Gastrocnemius medialis (tissue), 4 donors: ENCODE data around the gene EXOC1L. TPM values are rescaled to one million over a fixed set of nuclear protein-coding genes. Genes with fewer than 3 reads are reported as not detected.
A peak's percentile ranks its signal among the peaks of the same experiment; 100 is the strongest.

Experiments
- ATAC-seq, 2 donors: fragments of 150-250 bp; one replicate each; pipeline ENCODE4 v1.9.1; 2016
- DNase-seq, 2 donors: peaks; one replicate each; pipeline ENCODE4 v3.0.0-alpha.2; 2019
- H3K27ac ChIP-seq, 4 donors: fragments of 200-600 bp; sonication (generic); 1 replicate in 1 of 4; 2 replicates in 3 of 4; pipeline ENCODE4 v1.5.1; 2016 to 2018; ENCODE audit warnings: mild to moderate bottlenecking in 2 of 4, moderate library complexity in 1 of 4
- H3K27me3 ChIP-seq, 3 donors: fragments of 200-600 bp; sonication (generic) in 2 of 3; 1 replicate in 1 of 3; 2 replicates in 2 of 3; pipeline versions ENCODE4 v1.5.1 to v1.6.0; 2016 to 2019; ENCODE audit warnings: mild to moderate bottlenecking in 1 of 3, moderate library complexity in 1 of 3
- H3K36me3 ChIP-seq, 2 donors: fragments of 200-600 bp; sonication (generic) in 1 of 2; one replicate each; pipeline ENCODE4 v1.5.1; 2017 to 2018
- H3K4me1 ChIP-seq, 2 donors: fragments of 200-600 bp; sonication (generic) in 1 of 2; one replicate each; pipeline ENCODE4 v1.5.1; 2016 to 2017; ENCODE audit warnings: mild to moderate bottlenecking in 2 of 2
- H3K4me3 ChIP-seq, 4 donors: fragments of 200-600 bp; sonication (generic) in 3 of 4; 1 replicate in 1 of 4; 2 replicates in 3 of 4; pipeline ENCODE4 v1.5.1; 2016 to 2019; ENCODE audit warnings: mild to moderate bottlenecking in 2 of 4
- H3K9me3 ChIP-seq, 3 donors: fragments of 200-600 bp; sonication (generic) in 2 of 3; 1 replicate in 1 of 3; 2 replicates in 2 of 3; pipeline ENCODE4 v1.5.1; 2016 to 2019
- POLR2A ChIP-seq, 2 donors: fragments of 450-650 bp; IDR thresholded peaks; one replicate each; pipeline ENCODE4 v1.6.1; 2017; ENCODE audit warnings: antibody characterized with exemption in 2 of 2, mild to moderate bottlenecking in 2 of 2, moderate library complexity in 2 of 2
- in situ Hi-C, 4 donors: fragments of 200-750 bp; cut with MboI; loops; one replicate each; pipeline versions ENCODE4 v1.15.0 to v1.8.0; 2017; ENCODE audit warnings: low sequenced_read_pairs in 4 of 4
- intact Hi-C: fragments of 100-400 bp; cut with DNase I; formaldehyde crosslinking; loops from one replicate; pipeline ENCODE4 v1.15.1; 2023; ENCODE audit warnings: low total_unique reads
- total RNA-seq, 4 donors: library from RNA; depleted of rRNA; stranded (reverse); fragments of >200 nt; gene quantifications; one replicate each; pipeline versions ENCODE4 v1.1.0 to v1.2.3, GENCODE V29; 2016
- TF ChIP-seq, protein P1 (sequence below), 5 experiments: fragments of 450-650 bp in 3 of 5; fragments of 200-600 bp in 2 of 5; sonication (generic) in 2 of 5; IDR thresholded peaks in 4 of 5; conservative IDR thresholded peaks in 1 of 5; 1 replicate in 4 of 5; 2 replicates in 1 of 5; pipeline ENCODE4 v1.5.1; 2016 to 2019; ENCODE audit warnings: antibody characterized with exemption in 5 of 5, mild to moderate bottlenecking in 3 of 5, moderate library complexity in 3 of 5

Gene EXOC1L
- total RNA-seq, 4 donors from 2014 or later, result not detected

DNA sequence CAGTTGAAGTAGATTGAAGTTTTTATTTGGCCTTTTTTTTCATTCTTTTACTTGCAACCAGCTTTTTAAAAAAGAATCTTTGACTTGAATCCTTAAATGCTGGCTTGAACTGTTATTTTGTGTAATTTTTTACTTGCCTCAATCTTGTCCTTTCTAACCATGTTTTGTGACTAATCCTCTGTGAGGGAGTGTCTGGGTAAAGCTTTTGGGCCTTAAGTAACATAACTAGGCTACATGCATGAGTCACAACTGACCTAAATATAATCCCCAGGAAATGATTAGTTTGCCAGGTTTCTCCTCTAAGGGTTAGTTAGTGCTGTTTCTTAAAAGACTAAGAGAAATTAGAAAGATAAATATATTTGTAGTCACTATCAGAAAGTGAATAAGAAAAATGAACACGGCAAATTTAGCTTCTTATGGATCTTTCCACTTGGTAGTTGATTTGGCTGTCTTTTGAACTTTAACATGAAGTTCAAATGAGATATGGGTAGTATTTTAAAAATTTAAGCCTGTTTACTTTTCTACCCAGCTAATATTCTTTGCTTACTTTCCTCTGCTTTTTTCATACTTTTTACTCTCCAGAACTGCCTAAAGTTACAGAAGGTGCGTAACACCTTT is 46.8 kb downstream of the EXOC1L start:
- H3K27me3 ChIP-seq, result no peaks in the 10 kb centered on the region
- TF ChIP-seq POLR2A (IDR thresholded peaks at IDR 0.05), result no peak
- TF ChIP-seq, protein P1, sequence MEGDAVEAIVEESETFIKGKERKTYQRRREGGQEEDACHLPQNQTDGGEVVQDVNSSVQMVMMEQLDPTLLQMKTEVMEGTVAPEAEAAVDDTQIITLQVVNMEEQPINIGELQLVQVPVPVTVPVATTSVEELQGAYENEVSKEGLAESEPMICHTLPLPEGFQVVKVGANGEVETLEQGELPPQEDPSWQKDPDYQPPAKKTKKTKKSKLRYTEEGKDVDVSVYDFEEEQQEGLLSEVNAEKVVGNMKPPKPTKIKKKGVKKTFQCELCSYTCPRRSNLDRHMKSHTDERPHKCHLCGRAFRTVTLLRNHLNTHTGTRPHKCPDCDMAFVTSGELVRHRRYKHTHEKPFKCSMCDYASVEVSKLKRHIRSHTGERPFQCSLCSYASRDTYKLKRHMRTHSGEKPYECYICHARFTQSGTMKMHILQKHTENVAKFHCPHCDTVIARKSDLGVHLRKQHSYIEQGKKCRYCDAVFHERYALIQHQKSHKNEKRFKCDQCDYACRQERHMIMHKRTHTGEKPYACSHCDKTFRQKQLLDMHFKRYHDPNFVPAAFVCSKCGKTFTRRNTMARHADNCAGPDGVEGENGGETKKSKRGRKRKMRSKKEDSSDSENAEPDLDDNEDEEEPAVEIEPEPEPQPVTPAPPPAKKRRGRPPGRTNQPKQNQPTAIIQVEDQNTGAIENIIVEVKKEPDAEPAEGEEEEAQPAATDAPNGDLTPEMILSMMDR (IDR thresholded peaks at IDR 0.05 in 4 of 5, conservative IDR thresholded peaks at IDR 0.05 in 1 of 5), result no peak
- peak overlapping the region; percentile 61 to 69 (median 66) for H3K27ac ChIP-seq
- in situ Hi-C loops, result loop anchor here in 3 of 4 donors (10.0 to 25.0 kb wide), 4 partner anchors 322 to 529 kb away; partner anchors contain the start of genes SRD5A3 (in 2 of the 3) and CLOCK (in 1 of the 3)
- ATAC-seq (peak; percentile 94 to 98), DNase-seq (no peak)
- H3K36me3 ChIP-seq, result peaks cover 0 to 31% of the 10 kb centered on the region in 2 donors
- intact Hi-C loops, result loop anchor here (1.0 to 5.0 kb wide), 3 partner anchors 320 to 520 kb away; partner anchors contain the start of genes CLOCK, SRD5A3 and TMEM165
- H3K9me3 ChIP-seq, result no peaks in the 10 kb centered on the region
- H3K4me1 ChIP-seq, result peaks cover 6 to 11% of the 10 kb centered on the region in 2 donors
- H3K4me3 ChIP-seq, result no peak overlapping the region

DNA sequence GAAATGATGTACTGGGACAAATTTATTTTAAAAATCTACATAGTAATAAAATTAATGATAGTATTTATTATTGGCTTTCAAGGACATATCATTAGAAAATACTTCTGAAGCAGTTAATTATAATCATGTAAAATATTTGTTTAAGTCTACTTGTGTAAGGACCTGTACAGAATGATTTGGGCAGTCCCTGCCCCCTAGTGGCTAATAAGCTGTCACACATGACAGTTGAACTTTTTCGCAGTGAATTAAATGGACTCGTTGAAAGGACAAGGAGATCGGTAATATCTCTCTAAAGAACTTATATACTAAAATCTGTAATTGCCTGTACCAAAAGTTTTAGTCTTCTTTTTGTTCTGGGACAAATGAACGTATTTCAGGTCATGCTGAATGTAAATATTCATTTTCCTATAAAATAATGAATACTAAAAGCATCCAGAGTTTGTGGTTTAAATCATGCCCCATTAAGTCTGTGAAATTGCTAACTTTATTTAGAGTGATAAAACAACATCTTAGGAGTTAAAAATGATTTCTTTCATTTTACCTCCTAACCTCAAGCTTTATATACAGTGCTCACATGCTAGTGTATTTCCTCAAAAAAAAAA is 47.5 kb downstream of the EXOC1L start:
- Histone ChIP-seq H3K9me3 (no peaks in the 10 kb centered on the region), H3K27me3 (no peaks in the 10 kb centered on the region), H3K4me3 (no peak overlapping the region), H3K4me1 (peaks cover 6 to 11% of the 10 kb centered on the region in 2 donors), H3K27ac (peak overlapping the region in 2 of 4 donors; percentile 69), H3K36me3 (peaks cover 0 to 38% of the 10 kb centered on the region in 2 donors)
- DNase-seq, result peak in 1 of 2 donors; percentile 18
- ATAC-seq, result peak; percentile 86 to 90
- no peak for TF ChIP-seq POLR2A (IDR thresholded peaks at IDR 0.05)
- TF ChIP-seq, protein P1 (IDR thresholded peaks at IDR 0.05 in 4 of 5, conservative IDR thresholded peaks at IDR 0.05 in 1 of 5), result peak; percentile 59 to 85 (median 69)
- intact Hi-C loops (loop anchor here (1.0 to 5.0 kb wide), 3 partner anchors 320 to 521 kb away; partner anchors contain the start of genes CLOCK, SRD5A3 and TMEM165), in situ Hi-C loops (loop anchor here in 3 of 4 donors (10.0 to 25.0 kb wide), 4 partner anchors 322 to 530 kb away; partner anchors contain the start of genes SRD5A3 (in 2 of the 3) and CLOCK (in 1 of the 3))

DNA sequence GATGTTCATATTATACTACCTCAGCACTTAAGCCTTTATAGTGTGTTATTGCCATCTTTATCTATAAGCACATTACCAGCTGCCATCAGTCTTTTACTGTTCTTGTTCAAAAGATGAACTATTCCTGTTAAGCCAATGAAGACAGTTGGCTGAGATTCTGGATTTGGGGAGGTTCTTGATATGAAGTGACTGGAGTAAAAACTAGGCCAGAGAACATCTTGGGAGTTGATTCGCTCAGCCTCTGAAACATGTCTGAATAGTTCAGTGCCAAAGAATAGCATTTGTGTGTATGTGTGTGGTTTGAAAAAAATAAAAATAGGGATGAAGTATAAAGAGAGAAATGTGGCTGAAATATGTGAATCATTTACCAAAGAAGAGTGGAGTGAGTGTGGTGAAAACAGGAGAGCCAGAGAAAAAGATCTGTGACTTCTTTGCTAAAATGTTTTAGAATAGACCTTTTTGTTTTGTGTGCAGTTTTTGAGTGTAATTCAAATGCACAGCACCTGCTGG is 49.0 kb downstream of the EXOC1L start:
- Histone ChIP-seq H3K9me3 (no peaks in the 10 kb centered on the region), H3K4me1 (peaks cover 6 to 11% of the 10 kb centered on the region in 2 donors), H3K27ac (no peak overlapping the region), H3K4me3 (no peak overlapping the region), H3K36me3 (peaks cover 0 to 52% of the 10 kb centered on the region in 2 donors), H3K27me3 (no peaks in the 10 kb centered on the region)
- no peak for DNase-seq
- in situ Hi-C loops (loop anchor here in 3 of 4 donors (10.0 to 25.0 kb wide), 4 partner anchors 324 to 531 kb away; partner anchors contain the start of genes SRD5A3 (in 2 of the 3) and CLOCK (in 1 of the 3)), intact Hi-C loops (loop anchor here (5.0 kb wide), 1 partner anchor 471 kb away; the partner anchor contains the start of gene TMEM165)
- no peak for TF ChIP-seq POLR2A (IDR thresholded peaks at IDR 0.05)
- TF ChIP-seq, protein P1 (IDR thresholded peaks at IDR 0.05 in 4 of 5, conservative IDR thresholded peaks at IDR 0.05 in 1 of 5), result no peak
- ATAC-seq, result no peak

DNA sequence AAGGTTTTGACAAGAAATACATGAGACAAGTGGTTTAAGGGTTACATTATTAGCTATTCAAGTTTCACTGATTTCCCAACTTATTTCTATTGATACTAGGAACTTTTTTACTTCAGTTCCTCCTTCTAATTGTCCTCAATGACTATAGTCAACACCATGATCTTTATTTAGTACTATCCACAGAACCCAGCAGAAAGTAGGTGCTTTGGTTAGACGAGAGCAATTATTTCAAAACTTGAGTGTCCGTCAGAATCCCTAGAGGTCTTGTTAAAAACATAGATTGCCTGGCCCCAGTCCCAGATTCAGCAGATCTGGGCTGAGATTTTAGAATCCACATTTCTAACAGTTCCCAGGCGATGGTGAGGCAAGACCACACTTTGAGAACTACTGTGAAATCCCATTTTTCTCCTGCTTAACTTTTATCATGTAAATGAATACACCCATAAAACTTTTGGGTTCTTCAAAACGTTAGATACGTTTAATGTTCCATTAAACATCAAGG is 51.8 kb downstream of the EXOC1L start:
- in situ Hi-C loops, result loop anchor here in 3 of 4 donors (25.0 kb wide), 3 partner anchors 459 to 534 kb away; partner anchors contain the start of gene SRD5A3 (in 2 of the 3)
- H3K27ac ChIP-seq, result no peak overlapping the region
- H3K27me3 ChIP-seq, result no peaks in the 10 kb centered on the region
- DNase-seq, result no peak
- peaks cover 0 to 56% of the 10 kb centered on the region in 2 donors for H3K36me3 ChIP-seq
- H3K9me3 ChIP-seq, result no peaks in the 10 kb centered on the region
- H3K4me3 ChIP-seq, result no peak overlapping the region
- intact Hi-C loops, result no loop called here
- H3K4me1 ChIP-seq, result peaks cover 0 to 9% of the 10 kb centered on the region in 2 donors
- TF ChIP-seq, protein P1 (IDR thresholded peaks at IDR 0.05 in 4 of 5, conservative IDR thresholded peaks at IDR 0.05 in 1 of 5), result no peak
- TF ChIP-seq POLR2A (IDR thresholded peaks at IDR 0.05), result no peak
- ATAC-seq, result no peak
